Measurements from ENCODE around the gene AHNAK.

DNA sequence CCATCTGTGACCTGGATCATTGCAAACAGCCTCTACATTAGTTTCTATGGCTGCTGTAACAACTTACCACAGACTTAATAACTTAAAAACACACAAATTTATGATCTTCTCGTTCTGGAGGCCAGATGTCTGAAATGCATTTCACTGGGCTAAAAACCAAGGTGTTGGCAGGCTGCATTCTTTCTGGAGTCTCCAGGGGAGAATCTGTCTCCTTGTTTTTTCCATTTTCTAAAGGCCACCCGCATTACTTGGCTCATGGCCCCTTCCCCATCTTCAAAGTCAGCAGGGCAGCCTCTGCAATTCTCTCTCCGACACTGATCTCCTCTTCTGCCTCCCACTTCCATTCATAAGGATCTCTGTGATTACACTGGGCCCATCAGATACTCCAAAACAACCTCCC lies 116.2 kb downstream of the AHNAK start:
- TF ChIP-seq, protein P1, sequence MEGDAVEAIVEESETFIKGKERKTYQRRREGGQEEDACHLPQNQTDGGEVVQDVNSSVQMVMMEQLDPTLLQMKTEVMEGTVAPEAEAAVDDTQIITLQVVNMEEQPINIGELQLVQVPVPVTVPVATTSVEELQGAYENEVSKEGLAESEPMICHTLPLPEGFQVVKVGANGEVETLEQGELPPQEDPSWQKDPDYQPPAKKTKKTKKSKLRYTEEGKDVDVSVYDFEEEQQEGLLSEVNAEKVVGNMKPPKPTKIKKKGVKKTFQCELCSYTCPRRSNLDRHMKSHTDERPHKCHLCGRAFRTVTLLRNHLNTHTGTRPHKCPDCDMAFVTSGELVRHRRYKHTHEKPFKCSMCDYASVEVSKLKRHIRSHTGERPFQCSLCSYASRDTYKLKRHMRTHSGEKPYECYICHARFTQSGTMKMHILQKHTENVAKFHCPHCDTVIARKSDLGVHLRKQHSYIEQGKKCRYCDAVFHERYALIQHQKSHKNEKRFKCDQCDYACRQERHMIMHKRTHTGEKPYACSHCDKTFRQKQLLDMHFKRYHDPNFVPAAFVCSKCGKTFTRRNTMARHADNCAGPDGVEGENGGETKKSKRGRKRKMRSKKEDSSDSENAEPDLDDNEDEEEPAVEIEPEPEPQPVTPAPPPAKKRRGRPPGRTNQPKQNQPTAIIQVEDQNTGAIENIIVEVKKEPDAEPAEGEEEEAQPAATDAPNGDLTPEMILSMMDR (IDR thresholded peaks at IDR 0.05) = no peak
- no peak for TF ChIP-seq POLR2A (IDR thresholded peaks at IDR 0.05)
